Hematopoietic multipotent progenitor cell treated with erythropoietin and hydrocortisone succinate and interleukin-3 and kit ligand, for 6 days (in vitro differentiated cells): Measurements from ENCODE around the gene RTN4.
"Not testable (repeated sequence)": the region's sequence is repeated elsewhere in the genome, so short reads cannot be mapped to it uniquely, and the experiment has no call there.

Experiments used
- DNase-seq: peaks from one replicate; pipeline ENCODE4 v3.0.0-alpha.2; 2015

Gene RTN4

GRCh38 chr2:55063226-55063625 lies 13.0 kb upstream of the RTN4 start:
- DNase-seq, result no peak

GRCh38 chr2:55062754-55063153 lies 12.5 kb upstream of the RTN4 start:
- no peak for DNase-seq

- no peak for DNase-seq
These were observed 11.5 kb upstream of the RTN4 start for GRCh38 chr2:55061523-55062344.

GRCh38 chr2:55059793-55060192 lies 9.5 kb upstream of the RTN4 start:
- DNase-seq, result no peak

GRCh38 chr2:55057474-55057873 lies 7.2 kb upstream of the RTN4 start:
- no peak for DNase-seq

- DNase-seq, result no peak
These were observed 5.8 kb upstream of the RTN4 start for GRCh38 chr2:55056024-55056521.

GRCh38 chr2:55054106-55054875 lies 4.0 kb upstream of the RTN4 start:
- DNase-seq, result no peak

GRCh38 chr2:55053225-55053624 lies 3.0 kb upstream of the RTN4 start:
- DNase-seq, result not testable (repeated sequence)

GRCh38 chr2:55052129-55053061 lies 2.1 kb upstream of the RTN4 start:
- DNase-seq, result peak; percentile 64

- peak; percentile 66 for DNase-seq
These were observed 995 bp upstream of the RTN4 start for GRCh38 chr2:55051026-55051866.

GRCh38 chr2:55049821-55050099 lies 491 bp downstream of the RTN4 start:
- no peak for DNase-seq

- DNase-seq, result peak; percentile 90
These were observed 1.0 kb downstream of the RTN4 start for GRCh38 chr2:55049043-55049820.

- peak; percentile 80 for DNase-seq
These were observed 1.7 kb downstream of the RTN4 start for GRCh38 chr2:55048508-55049042.

GRCh38 chr2:55047677-55048299 lies 2.5 kb downstream of the RTN4 start:
- DNase-seq, result peak; percentile 73

GRCh38 chr2:55045780-55046179 lies 4.5 kb downstream of the RTN4 start:
- no peak for DNase-seq

- DNase-seq, result no peak
These were observed 6.4 kb downstream of the RTN4 start for GRCh38 chr2:55043841-55044240.

GRCh38 chr2:55038428-55038827 lies 11.8 kb downstream of the RTN4 start:
- peak; percentile 56 for DNase-seq

GRCh38 chr2:55035716-55036115 lies 14.5 kb downstream of the RTN4 start:
- DNase-seq, result no peak

- DNase-seq, result no peak
These were observed 16.3 kb downstream of the RTN4 start for GRCh38 chr2:55033921-55034320.

- peak; percentile 78 for DNase-seq
These were observed 17.0 kb downstream of the RTN4 start for GRCh38 chr2:55033076-55033742.
